HepG2 (cell line): ENCODE measurements around the gene TMEM131L. TPM values are rescaled to one million over a fixed set of nuclear protein-coding genes. Genes with fewer than 3 reads are reported as not detected.

Experiments used
- ATF4 ChIP-seq, 2 experiments: fragments of 450-650 bp in 1 of 2; sonication (generic) in 1 of 2; formaldehyde crosslinking; IDR thresholded peaks; 2 replicates each; pipeline versions ENCODE4 v1.5.0 to v1.8.0; 2020 to 2022; ENCODE audit warnings: mild to moderate bottlenecking in 1 of 2, missing genetic modification reagents in 1 of 2
- EED ChIP-seq: sonication (generic); formaldehyde crosslinking; IDR thresholded peaks from 2 replicates; pipeline ENCODE4 v1.5.0; 2020; ENCODE audit warnings: mild to moderate bottlenecking, missing genetic modification reagents
- ERF ChIP-seq: IDR thresholded peaks from 2 replicates; pipeline ENCODE4 v1.6.1; 2018; ENCODE audit warnings: missing biosample characterization, missing genetic modification reagents
- HMGXB4 ChIP-seq, 2 experiments: sonication (generic) in 1 of 2; formaldehyde crosslinking in 1 of 2; IDR thresholded peaks; 2 replicates each; pipeline versions ENCODE4 v1.4.0 to v1.6.1; 2018 to 2020; ENCODE audit warnings: missing genetic modification reagents in 2 of 2, borderline replicate concordance in 1 of 2, low read depth in 1 of 2, mild to moderate bottlenecking in 1 of 2, missing biosample characterization in 1 of 2
- HNF4A ChIP-seq: sonication (generic); formaldehyde crosslinking; IDR thresholded peaks from 2 replicates; pipeline ENCODE4 v1.4.0; 2020; ENCODE audit warnings: missing genetic modification reagents
- IRF2 ChIP-seq: IDR thresholded peaks from 2 replicates; pipeline ENCODE4 v1.6.1; 2018; ENCODE audit warnings: missing genetic modification reagents, missing compliant biosample characterization
- LCORL ChIP-seq, 2 experiments: fragments of 450-650 bp in 1 of 2; sonication (generic) in 1 of 2; formaldehyde crosslinking in 1 of 2; IDR thresholded peaks; 2 replicates each; pipeline versions ENCODE4 v1.5.0 to v1.6.1; 2017 to 2020; ENCODE audit warnings: antibody characterized with exemption in 1 of 2, missing genetic modification reagents in 1 of 2
- MED1 ChIP-seq: sonication (generic); formaldehyde crosslinking; IDR thresholded peaks from 2 replicates; pipeline ENCODE4 v1.4.0; 2020; ENCODE audit warnings: missing genetic modification reagents
- MEF2D ChIP-seq: sonication (generic); formaldehyde crosslinking; IDR thresholded peaks from 2 replicates; pipeline ENCODE4 v1.5.1; 2020; ENCODE audit warnings: mild to moderate bottlenecking, missing genetic modification reagents
- MIXL1 ChIP-seq: IDR thresholded peaks from 2 replicates; pipeline ENCODE4 v1.6.1; 2016
- RAD21 ChIP-seq: fragments of 450-650 bp; formaldehyde crosslinking; IDR thresholded peaks from 2 replicates; pipeline ENCODE4 v1.5.0; 2020; ENCODE audit warnings: mild to moderate bottlenecking
- REPIN1 ChIP-seq: sonication (generic); formaldehyde crosslinking; IDR thresholded peaks from 2 replicates; pipeline ENCODE4 v1.8.0; 2022; ENCODE audit warnings: missing genetic modification reagents, low read depth, mild to moderate bottlenecking, borderline replicate concordance
- SALL1 ChIP-seq: sonication (generic); formaldehyde crosslinking; IDR thresholded peaks from 2 replicates; pipeline ENCODE4 v1.8.0; 2022; ENCODE audit warnings: mild to moderate bottlenecking, missing genetic modification reagents
- SMC3 ChIP-seq: IDR thresholded peaks from 2 replicates; pipeline ENCODE4 v1.6.1; 2011; ENCODE audit warnings: low read length, improper control_type of control experiment
- SP5 ChIP-seq: IDR thresholded peaks from 2 replicates; pipeline ENCODE4 v1.6.1; 2016; ENCODE audit warnings: low read depth, borderline replicate concordance
- ZMYM4 ChIP-seq: sonication (generic); formaldehyde crosslinking; IDR thresholded peaks from 2 replicates; pipeline ENCODE4 v1.8.1; 2023; ENCODE audit warnings: mild to moderate bottlenecking, missing genetic modification reagents
- ZNF800 ChIP-seq: sonication (generic); formaldehyde crosslinking; IDR thresholded peaks from 2 replicates; pipeline ENCODE4 v1.4.0; 2020; ENCODE audit warnings: missing genetic modification reagents
- ZNF891 ChIP-seq: sonication (generic); formaldehyde crosslinking; IDR thresholded peaks from 2 replicates; pipeline ENCODE4 v1.5.0; 2020; ENCODE audit warnings: mild to moderate bottlenecking, missing genetic modification reagents
- ZSCAN31 ChIP-seq: sonication (generic); formaldehyde crosslinking; IDR thresholded peaks from 2 replicates; pipeline ENCODE4 v1.5.0; 2020; ENCODE audit warnings: low read depth, mild to moderate bottlenecking, missing genetic modification reagents
- polyA plus RNA-seq, 8 experiments: library from polyadenylated mRNA; depleted of rRNA in 3 of 8; stranded (reverse) in 7 of 8; unstranded in 1 of 8; fragments of >200 nt; fragmentation: Illumina TruSeq in 4 of 8; extraction: Trizol in 4 of 8; gene quantifications; 2 replicates each; pipeline versions ENCODE4 v1.2.1 to v1.2.3, GENCODE V29; 2011 to 2016; ENCODE audit warnings: low read depth in 4 of 8, missing spikeins in 1 of 8, mixed read lengths in 1 of 8; ENCODE audit not compliant: insufficient read depth in 1 of 8
- total RNA-seq, 5 experiments: library from RNA; depleted of rRNA; stranded (reverse); fragments of >200 nt; fragmentation: Illumina TruSeq; extraction: Trizol; gene quantifications; 2 replicates each; pipeline ENCODE4 v1.2.3, GENCODE V29; 2016; ENCODE audit warnings: low read depth in 1 of 5

Gene TMEM131L
- total and polyA plus RNA-seq, 2 of the 13 experiments (the other 11 are each of a cell fraction or from before 2014, with no cell fraction given), result 2.2 to 4.5 TPM

GRCh38 chr4:153573881-153574802 is 108.0 kb downstream of the TMEM131L start (continued):
- 0 out of 2 replicates have a peak, but pooled peaks have one; percentile 28 for TF ChIP-seq ZNF800
- TF ChIP-seq ATF4 (CRISPR knock-in tag; IDR thresholded peaks at IDR 0.05), result no peak
- peak; percentile 80 for TF ChIP-seq HNF4A (CRISPR knock-in tag)
- peak; percentile 27; the same call in 1 of the 2 replicates for TF ChIP-seq IRF2
- no peak for TF ChIP-seq LCORL (IDR thresholded peaks at IDR 0.05)
- 0 out of 2 replicates have a peak, but pooled peaks have one; percentile 22 for TF ChIP-seq LCORL (CRISPR knock-in tag; IDR thresholded peaks at IDR 0.05)
- no peak for TF ChIP-seq ERF (CRISPR knock-in tag)
- 0 out of 2 replicates have a peak, but pooled peaks have one; percentile 48 for TF ChIP-seq REPIN1 (CRISPR knock-in tag)
- TF ChIP-seq MED1 (CRISPR knock-in tag), result 0 out of 2 replicates have a peak, but pooled peaks have one; percentile 23
- TF ChIP-seq RAD21 (CRISPR knock-in tag), result peak; percentile 82
- TF ChIP-seq ZMYM4, result 0 out of 2 replicates have a peak, but pooled peaks have one; percentile 41
- peak; percentile 98 for TF ChIP-seq SMC3
- 0 out of 2 replicates have a peak, but pooled peaks have one; percentile 32 for TF ChIP-seq MIXL1
- TF ChIP-seq SP5 (CRISPR knock-in tag), result 0 out of 2 replicates have a peak, but pooled peaks have one; percentile 38
- peak; percentile 38; the same call in 1 of the 2 replicates for TF ChIP-seq SALL1
- peak; percentile 34 to 56; a peak in 1 of 4 replicates for TF ChIP-seq HMGXB4 (CRISPR knock-in tag; IDR thresholded peaks at IDR 0.05; ENCODE audit: borderline replicate concordance in 1 of 2, low read depth in 1 of 2)
- TF ChIP-seq ZSCAN31 (CRISPR knock-in tag), result 0 out of 2 replicates have a peak, but pooled peaks have one; percentile 27
- peak; percentile 30; the same call in 1 of the 2 replicates for TF ChIP-seq MEF2D (CRISPR knock-in tag)
- no peak for TF ChIP-seq EED
- TF ChIP-seq ZNF891 (CRISPR knock-in tag), result no peak
